ENCODE data around the gene ASAP3.
"Not testable (repeated sequence)": the region's sequence is repeated elsewhere in the genome, so short reads cannot be mapped to it uniquely, and the experiment has no call there.

ASAP3 gene

GRCh38 chr1:23514111-23514679 lies 30.2 kb upstream of the ASAP3 start:
- FAIRE-seq = no peak

GRCh38 chr1:23509896-23510295 lies 25.9 kb upstream of the ASAP3 start:
- no peak for FAIRE-seq

GRCh38 chr1:23506376-23507107 lies 22.6 kb upstream of the ASAP3 start:
- FAIRE-seq = no peak

- no peak for FAIRE-seq
These were observed 21.9 kb upstream of the ASAP3 start for GRCh38 chr1:23505851-23506250.

- FAIRE-seq = not testable (repeated sequence)
These were observed 20.2 kb upstream of the ASAP3 start for GRCh38 chr1:23504156-23504555.

- no peak for FAIRE-seq
These were observed 19.0 kb upstream of the ASAP3 start for GRCh38 chr1:23502951-23503350.

GRCh38 chr1:23500466-23500865 lies 16.5 kb upstream of the ASAP3 start:
- no peak for FAIRE-seq

GRCh38 chr1:23497777-23498439 lies 13.9 kb upstream of the ASAP3 start:
- FAIRE-seq = no peak

GRCh38 chr1:23496490-23497181 lies 12.7 kb upstream of the ASAP3 start:
- FAIRE-seq = no peak

GRCh38 chr1:23494836-23495235 lies 10.9 kb upstream of the ASAP3 start:
- not testable (repeated sequence) for FAIRE-seq

- FAIRE-seq = not testable (repeated sequence)
These were observed 8.8 kb upstream of the ASAP3 start for GRCh38 chr1:23492776-23493175.

- no peak for FAIRE-seq
These were observed 8.2 kb upstream of the ASAP3 start for GRCh38 chr1:23492132-23492720.

- no peak for FAIRE-seq
These were observed 5.9 kb upstream of the ASAP3 start for GRCh38 chr1:23489842-23490241.

- FAIRE-seq = no peak
These were observed 988 bp upstream of the ASAP3 start for GRCh38 chr1:23485002-23485332.

- FAIRE-seq = no peak
These were observed 448 bp upstream of the ASAP3 start for GRCh38 chr1:23484253-23485001.

GRCh38 chr1:23481904-23482303 lies 2.1 kb downstream of the ASAP3 start:
- no peak for FAIRE-seq

- FAIRE-seq = no peak
These were observed 2.9 kb downstream of the ASAP3 start for GRCh38 chr1:23481026-23481597.

- FAIRE-seq = no peak
These were observed 3.6 kb downstream of the ASAP3 start for GRCh38 chr1:23480187-23481025.

GRCh38 chr1:23479666-23479941 lies 4.4 kb downstream of the ASAP3 start:
- no peak for FAIRE-seq

GRCh38 chr1:23478896-23479665 lies 4.9 kb downstream of the ASAP3 start:
- FAIRE-seq = no peak

All from islet of Langerhans (tissue), 1 donor.